ENCODE data around the gene RASA3.

RASA3 gene

GRCh38 chr13:114049026-114049425 is 83.4 kb downstream of the RASA3 start:
- DNase-seq = no peak

DNA sequence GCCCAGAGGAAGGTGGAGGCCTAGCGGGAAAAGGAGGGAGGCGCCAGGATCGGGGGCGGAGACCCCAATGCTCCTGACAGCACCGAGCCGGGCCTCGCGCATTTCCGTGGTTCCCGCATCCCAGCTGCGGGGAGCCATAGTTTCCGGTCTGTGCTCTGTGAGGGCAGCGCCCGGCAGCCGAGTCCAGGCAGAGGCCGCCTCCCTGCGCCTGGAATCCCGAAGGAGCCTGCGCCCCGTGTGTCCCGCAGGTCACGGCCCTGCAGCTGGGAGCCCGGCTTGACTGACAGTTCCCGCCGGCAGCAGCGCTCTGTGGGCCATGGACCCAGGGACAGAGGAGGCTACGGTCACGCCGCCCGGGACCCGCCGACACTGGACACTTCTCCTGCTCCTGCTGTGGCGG is 84.0 kb downstream of the RASA3 start:
- no peak for DNase-seq

DNA sequence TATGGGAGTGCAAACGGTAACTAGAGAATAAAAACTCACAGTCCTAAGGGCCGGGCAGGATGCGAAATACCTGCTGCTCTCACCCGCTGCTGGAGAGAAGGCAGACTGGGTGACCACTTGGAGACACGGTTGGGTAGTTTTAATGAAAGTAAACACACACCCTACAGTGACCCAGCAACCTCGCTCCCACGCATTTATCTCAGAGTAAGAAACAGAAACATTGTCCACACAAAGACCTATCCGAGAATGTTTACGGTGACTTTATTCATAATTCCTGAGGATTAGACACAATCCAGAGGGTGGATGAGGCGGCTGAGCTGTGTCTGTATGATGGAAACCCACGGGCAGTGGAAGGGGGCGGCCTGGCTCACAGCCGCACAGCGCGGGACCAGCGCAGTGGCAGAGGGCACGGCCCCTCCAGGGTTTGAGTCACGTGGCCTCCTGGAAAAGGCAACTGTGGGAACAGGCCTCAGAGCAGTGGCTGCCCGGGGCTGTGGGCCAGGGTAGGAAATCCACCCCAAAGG is 85.0 kb downstream of the RASA3 start:
- DNase-seq = peak; percentile 10

DNA sequence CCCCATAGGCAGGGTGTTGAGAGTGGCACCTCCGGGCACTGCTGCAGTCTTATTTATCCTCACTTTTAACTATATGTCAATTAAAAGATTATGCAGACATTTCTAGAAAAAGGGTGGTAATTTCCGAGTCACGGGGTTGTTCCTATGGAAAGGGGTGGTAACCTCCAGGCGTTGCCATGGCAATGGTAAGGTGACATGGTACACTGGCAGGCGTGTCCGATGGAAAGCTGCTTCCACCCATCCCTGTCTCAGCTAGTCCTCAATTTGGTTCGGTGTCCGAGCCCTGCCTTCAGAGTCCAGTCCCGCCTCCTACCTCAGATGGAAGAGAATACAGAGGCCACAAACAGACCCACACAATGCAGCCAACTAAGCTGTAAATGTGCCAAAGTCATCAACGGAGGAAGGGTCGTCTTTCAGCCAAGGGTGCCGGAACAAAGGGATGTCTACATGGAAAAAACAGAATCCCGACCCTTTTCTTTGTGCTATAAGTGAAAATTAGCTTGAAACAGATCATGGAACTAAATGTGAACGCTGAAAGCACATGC is 85.9 kb downstream of the RASA3 start:
- DNase-seq = peak; percentile 14

- no peak for DNase-seq
These were observed 87.2 kb downstream of the RASA3 start for GRCh38 chr13:114045113-114045735.

GRCh38 chr13:114044486-114044885 is 87.9 kb downstream of the RASA3 start:
- no peak for DNase-seq

DNA sequence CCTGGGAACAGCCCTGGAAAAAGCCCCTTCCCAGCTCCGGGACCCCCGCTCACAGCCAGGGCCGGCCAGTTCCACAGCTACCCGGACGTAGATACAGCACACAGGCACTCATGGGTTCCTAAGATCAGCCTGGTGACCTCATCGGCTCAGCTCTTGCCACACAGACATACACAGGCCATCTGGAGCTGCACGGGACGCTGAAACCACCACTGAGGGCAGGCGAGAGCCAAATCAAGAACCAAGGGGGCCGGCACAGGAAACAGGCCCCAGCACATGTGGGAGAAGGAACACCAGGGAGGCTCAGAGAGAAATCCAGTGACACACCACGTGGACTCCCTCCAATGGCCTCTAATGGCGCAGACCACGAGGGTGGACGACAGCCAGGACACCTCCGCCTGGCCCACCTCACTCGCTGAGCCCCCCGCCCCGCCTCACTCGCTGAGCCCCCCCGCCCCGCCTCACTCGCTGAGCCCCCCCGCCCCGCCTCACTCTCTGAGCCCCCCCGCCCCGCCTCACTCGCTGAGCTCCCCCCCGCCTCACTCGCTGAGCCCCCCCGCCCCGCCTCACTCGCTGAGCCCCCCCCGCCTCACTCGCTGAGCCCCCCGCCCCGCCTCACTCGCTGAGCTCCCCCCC is 88.9 kb downstream of the RASA3 start:
- no peak for DNase-seq

DNA sequence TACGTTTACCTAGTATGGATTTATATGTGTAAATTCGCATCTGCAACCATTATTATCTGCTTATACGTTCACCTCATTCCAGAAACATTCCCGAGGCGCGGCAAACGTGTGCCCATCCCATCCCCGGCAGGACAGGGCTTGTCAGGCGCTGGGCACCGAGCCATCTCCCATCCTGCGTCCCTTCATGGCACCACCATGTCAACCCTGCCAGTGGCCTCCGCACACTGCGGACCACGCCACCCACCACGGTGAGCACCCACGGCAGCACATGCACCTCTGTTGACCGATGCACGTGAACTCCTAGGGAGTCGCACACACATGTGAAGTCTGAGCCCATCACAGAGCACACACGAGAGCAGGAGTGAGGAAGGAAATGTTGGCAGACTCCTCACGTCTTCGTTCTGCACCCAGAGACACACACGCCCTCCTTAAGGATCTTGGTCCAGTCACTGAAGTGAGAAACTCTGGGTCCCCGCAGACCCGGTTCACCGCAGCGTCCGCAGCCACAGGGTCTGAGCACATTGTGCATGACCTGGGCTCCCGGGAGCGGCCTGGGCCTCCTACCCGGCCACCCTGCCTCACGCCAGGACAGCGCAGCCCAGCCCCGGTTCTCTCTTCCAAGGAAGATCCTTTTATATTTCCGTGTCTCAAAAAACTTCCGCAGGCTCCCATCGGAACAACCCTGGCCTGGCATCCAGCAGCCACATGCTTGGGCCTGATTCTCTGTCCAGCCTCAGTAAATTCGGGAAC is 90.2 kb downstream of the RASA3 start:
- DNase-seq = no peak

DNA sequence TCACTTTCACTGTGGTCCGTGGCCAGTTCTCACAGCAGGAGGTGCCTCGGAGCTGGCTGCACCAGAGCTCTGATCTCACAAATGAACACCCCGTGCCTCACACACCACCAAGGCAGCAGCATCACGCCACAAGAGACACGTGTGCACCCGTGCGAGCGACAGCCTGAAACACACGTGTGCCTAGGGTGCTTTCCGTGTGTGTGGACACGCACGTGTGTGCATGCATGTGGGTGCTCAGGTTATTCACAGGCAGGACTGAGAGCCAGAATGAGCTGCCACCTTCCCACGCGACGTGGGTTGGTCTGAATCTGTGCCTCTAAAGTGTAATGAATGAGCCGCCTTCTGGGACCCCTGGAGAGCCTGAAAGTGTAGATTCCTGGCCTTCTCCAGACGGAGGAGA is 90.9 kb downstream of the RASA3 start:
- no peak for DNase-seq

DNA sequence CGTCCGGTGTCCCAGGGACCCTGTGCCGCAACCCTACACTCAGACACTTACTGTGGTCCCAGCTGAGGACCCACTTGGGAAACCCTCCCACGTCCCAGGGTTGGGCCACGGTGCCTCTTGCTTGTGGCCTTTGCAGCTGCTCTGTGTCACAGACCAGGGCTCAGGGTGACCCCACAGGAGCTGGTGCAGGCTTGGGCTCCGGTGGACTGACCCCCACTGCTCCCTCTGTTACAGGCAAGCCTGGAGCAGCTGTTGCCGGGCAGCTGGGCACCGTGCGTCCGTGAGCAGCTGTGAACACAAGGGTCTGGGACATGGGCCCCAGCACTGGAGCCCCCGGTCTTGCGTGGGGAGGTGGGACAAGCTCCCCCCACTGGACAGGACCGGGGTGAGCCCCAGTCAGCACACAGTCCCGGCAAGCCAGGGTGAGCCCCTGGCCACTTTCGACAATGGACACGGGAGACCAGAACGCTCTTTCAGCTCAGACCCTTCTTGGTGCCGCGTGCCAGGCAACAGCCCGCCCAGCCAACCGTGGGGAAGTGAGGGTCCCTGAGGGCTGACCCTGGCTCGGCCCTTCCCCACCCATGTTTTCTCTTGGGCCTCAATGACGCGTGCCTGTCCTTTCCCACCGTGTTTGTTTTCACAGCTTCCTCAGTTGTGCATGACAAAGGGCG is 92.8 kb downstream of the RASA3 start:
- DNase-seq = no peak

DNA sequence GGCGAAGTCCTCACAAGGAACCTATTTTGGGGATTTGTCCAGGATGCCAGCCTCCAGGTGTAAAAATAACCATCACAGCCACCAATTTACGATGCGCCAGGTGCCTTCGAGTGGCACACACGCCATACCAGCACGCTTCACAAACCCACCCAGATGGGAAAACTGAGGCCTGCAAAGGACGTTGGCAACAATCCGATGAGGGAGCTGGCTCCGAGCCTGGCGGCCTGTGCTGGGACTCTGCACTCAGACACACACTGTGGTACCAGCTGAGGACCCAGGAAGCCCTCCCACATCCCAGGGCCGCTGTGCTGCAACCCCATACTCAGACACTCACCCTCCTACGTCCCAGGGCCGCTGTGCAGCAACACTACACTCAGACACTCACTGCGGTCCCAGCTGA is 93.5 kb downstream of the RASA3 start:
- no peak for DNase-seq

DNA sequence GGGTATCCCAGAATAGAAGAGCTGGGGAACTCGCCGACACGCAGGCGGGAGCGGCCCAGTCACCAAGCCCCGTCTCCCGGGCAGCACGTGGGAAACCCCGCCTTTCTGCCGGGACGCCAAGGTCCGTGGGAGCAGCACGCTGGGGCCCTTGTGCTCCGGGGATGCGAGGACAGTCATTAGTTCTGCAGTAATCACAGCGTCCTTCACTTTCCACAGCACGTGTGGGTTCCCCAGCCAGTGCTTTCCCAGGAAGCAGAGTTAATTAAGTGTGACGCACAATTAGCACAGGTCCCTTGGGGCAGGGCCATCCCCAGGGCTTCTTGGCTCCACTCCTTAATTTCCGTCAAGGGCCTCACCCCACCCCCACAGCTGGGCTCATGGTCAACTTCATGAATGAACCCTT is 94.2 kb downstream of the RASA3 start:
- no peak for DNase-seq

DNA sequence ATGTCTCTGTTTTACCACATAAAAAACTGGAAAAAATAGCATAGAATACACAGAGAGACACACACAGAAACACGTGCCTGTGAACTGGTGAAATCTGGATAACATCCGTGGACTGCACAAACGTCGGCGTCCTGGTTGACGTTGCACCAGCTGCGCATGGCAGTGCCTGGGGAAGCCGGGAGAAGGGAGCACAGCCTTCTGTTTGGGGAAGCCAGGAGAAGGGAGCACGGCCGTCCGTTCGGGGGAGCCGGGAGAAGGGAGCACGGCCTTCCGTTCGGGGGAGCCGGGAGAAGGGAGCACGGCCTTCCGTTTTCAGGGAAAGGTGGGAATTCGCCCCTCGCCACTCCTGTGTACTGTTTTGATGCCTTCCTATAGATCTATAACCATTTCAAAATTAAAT is 94.7 kb downstream of the RASA3 start:
- no peak for DNase-seq

DNA sequence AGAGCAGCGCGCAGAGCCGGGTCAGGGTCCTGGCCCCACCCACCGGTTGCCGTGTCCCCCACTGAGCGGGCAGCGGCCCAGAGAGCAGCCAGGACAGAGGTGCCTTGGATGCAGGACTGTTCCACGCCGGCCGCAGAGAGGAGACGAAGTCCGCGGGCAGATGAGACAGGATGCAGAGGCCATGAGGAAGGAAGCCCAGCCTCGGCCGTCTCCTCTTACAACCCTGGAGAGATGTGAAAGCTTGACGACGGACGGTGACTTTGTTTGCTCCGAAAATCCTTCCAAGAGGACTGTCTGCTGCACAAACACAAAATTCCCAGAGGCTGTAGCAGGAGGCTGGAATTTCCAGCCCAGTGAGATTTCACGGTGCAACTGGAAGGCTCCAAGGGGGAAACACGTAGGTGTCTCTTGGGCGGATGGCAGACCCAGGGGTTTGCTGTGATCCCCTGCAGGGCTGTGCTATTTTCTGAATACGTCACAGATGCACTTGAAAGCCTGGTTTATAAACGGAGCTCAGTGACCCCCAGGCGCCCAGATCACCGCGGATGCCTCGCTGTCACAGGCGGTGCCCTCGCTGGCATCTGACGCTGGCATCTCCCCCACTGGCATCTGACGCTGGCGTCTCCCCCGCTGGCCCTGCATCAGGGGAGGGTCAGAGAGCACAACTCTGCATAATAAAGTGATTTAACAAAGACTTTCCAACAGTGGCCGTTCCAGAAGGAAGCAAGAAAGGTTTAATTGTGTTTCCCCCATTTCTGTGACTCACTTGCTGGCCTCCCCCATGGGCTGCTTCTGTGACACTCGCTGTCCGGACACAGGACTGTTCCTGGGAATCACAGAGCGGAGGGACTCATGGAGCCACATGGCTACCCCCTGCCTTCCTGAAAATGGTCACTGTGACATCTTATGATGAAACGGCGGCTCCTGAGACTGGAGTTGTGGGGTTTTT is 96.6 kb downstream of the RASA3 start:
- DNase-seq = no peak

DNA sequence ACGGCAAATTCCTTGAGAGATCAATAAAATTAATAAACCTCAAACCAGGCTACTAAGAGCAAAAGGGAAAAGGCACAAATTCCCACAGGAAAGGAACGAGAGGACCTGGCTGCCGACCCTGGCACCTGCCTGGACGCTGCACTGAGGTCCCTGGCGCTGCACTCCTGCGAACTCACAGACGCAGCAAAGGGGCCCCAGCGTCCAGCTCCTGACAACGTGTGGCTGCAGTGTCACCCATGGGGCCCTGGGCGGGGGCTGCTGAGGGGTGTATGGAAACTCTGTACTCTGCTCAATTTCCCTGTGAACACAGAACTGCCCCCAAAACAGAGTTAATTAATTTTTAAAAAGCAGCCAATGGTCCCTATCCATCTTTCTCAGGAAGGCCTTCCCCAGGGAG is 97.2 kb downstream of the RASA3 start:
- DNase-seq = no peak

GRCh38 chr13:114034481-114034891 is 97.9 kb downstream of the RASA3 start:
- no peak for DNase-seq

DNA sequence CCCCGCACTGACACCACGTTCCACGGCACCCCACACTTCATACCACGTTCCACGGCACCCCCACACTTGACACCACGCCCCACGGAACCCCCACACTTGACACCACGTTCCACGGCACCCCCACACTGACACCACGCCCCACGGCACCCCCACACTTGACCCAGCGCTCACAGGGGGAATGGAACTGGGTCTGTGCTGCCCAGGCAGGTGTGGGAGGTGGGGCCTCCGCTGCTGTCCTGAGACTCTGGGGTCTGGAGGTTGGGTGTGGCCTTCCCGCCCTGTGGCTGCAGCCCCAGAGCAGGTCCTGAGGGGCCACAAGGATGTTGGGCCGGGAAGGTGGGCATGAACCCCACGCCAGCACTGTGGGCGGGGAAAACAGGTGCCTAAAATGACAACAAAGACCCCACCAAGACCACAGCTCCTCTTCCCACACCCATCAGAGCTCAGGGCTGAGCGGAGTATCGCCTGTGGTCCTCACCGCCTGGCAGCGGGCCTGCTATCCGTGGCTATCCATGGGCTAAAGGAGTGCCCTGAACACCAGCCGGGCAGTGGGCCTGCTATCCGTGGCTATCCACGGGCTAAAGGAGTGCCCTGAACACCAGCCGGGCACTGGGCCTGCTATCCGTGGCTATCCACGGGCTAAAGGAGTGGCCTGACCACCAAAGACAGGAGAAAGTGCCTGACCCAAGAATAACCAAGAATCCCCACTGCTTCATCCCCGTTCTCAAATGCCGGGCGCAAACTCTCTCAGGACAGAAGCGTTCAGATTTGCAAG is 98.7 kb downstream of the RASA3 start:
- no peak for DNase-seq

DNA sequence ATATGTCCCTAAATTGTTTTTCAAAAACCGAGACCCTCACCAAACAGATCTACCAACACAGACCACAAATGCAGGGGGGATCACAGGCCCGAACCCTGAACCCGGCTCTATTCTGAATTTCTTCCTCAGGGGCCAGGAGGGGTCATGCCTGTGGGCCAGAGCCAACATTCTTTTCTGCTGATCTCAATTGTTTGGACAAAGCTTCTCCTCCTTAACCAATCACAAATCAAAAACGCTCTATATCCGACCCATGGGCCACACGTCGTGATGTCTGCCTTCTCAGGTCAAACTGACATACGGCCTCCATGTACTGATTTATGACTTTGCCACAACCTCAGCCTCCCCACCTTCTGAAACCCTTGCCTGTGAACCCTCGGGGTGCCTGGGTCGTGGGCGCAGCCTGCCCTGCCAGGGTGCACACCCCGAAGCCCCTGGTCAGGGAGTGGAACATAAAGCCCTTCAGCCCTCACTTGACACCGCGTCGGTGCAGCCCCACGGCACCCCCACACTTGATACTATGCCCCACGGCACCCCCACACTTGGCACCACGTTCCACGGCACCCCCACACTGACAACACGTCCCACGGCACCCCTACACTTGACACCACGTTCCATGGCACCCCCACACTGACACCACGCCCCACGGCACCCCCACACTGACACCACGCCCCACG is 100.2 kb downstream of the RASA3 start:
- DNase-seq = no peak

DNA sequence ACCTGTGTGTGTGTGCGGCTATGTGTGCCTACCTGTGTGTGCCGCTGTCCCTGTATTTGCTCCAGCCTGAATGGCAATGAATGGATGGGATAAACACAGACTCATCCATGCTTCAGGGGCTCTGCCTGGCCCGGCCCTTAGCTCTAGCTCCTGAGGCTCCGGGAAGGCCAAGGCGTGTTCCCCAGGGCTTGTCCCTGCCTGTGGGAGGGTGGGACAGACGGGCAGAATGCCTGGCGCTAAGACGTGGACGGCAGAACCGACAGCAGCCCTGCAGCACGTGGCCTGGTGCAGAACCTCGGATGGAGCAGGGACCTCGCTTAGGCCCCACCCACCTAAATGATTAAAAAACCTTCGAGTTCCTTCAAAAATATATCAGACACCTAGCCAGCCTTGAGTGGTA is 100.8 kb downstream of the RASA3 start:
- no peak for DNase-seq

Measured in NCI-H748 treated with DMSO at 0.1 percent for 48 hours (cell line).